B cell (primary cell): Measurements from ENCODE around the gene C19orf47. TPM values are rescaled to one million over a fixed set of nuclear protein-coding genes. Genes with fewer than 3 reads are reported as not detected.
A peak's percentile ranks its signal among the peaks of the same experiment; 100 is the strongest.

Experiments used
- ATAC-seq: fragments of 200-7000 bp; cut with Tn5 transposase; one replicate; pipeline ENCODE4 v1.10.0; 2021; ENCODE audit warnings: low read depth, mild to moderate bottlenecking, moderate number of reproducible peaks, moderate library complexity
- CTCF ChIA-PET: fragments of 350-600 bp; sonication (Branson Sonifier 250); formaldehyde crosslinking; loops from one replicate; lab custom pipeline; 2021; ENCODE audit warnings: antibody characterized with exemption, inconsistent platforms; lab: Charles Lee
- POLR2A ChIA-PET: fragments of 350-600 bp; sonication (Branson Sonifier 250); formaldehyde crosslinking; loops from one replicate; lab custom pipeline; 2021; ENCODE audit warnings: antibody characterized with exemption; lab: Charles Lee
- DNase-seq: peaks from one replicate; pipeline ENCODE4 v3.0.0; 2013
- H2AFZ ChIP-seq: 2 replicates; pipeline ENCODE4 v1.6.1; 2012; ENCODE audit warnings: mild to moderate bottlenecking, low read depth, low read length; ENCODE audit not compliant: insufficient read depth, poor library complexity, severe bottlenecking
- H3K27ac ChIP-seq, 2 donors: 1 replicate in 1 of 2; 2 replicates in 1 of 2; pipeline ENCODE4 v1.5.1; 2012 to 2013; ENCODE audit warnings: low read length in 2 of 2, mild to moderate bottlenecking in 2 of 2, moderate library complexity in 1 of 2
- H3K27me3 ChIP-seq, 4 experiments: fragments of 200-600 bp in 1 of 4; sonication (generic) in 1 of 4; replicated peaks in 1 of 4; 1 replicate in 2 of 4; 2 replicates in 2 of 4; pipeline versions ENCODE4 v1.6.1 to v1.7.0; 2013 to 2016; ENCODE audit warnings: low read length in 3 of 4, mild to moderate bottlenecking in 2 of 4, mixed read lengths in 1 of 4, moderate library complexity in 1 of 4; ENCODE audit not compliant: insufficient read depth in 4 of 4, control insufficient read depth in 3 of 4; ENCODE audit errors: control extremely low read depth in 1 of 4
- H3K36me3 ChIP-seq, 2 experiments: replicated peaks in 1 of 2; 1 replicate in 1 of 2; 2 replicates in 1 of 2; pipeline versions ENCODE4 v1.6.1 to v1.7.1; 2013; ENCODE audit warnings: low read length in 1 of 2; ENCODE audit not compliant: insufficient read depth in 2 of 2, control insufficient read depth in 1 of 2; ENCODE audit errors: control extremely low read depth in 1 of 2, extremely low read depth in 1 of 2
- H3K4me1 ChIP-seq, 2 donors: fragments of 200-600 bp in 1 of 2; sonication (generic) in 1 of 2; 1 replicate in 1 of 2; 2 replicates in 1 of 2; pipeline versions ENCODE4 v1.5.1 to v1.6.1; 2013 to 2017; ENCODE audit warnings: low read length in 2 of 2; ENCODE audit not compliant: control insufficient read depth in 2 of 2, insufficient read depth in 2 of 2
- H3K4me2 ChIP-seq: replicated peaks from 2 replicates; pipeline ENCODE3; 2012; ENCODE audit warnings: mild to moderate bottlenecking, low read depth, low read length; ENCODE audit not compliant: poor library complexity, severe bottlenecking
- H3K4me3 ChIP-seq, 5 experiments: fragments of 200-600 bp in 1 of 5; sonication (generic) in 1 of 5; 1 replicate in 3 of 5; 2 replicates in 2 of 5; pipeline versions ENCODE4 v1.5.1 to v1.7.0; 2011 to 2016; ENCODE audit warnings: low read length in 4 of 5, mild to moderate bottlenecking in 4 of 5, low read depth in 2 of 5, control low read depth in 1 of 5, moderate library complexity in 1 of 5; ENCODE audit not compliant: insufficient read depth in 1 of 5; ENCODE audit errors: control extremely low read depth in 1 of 5, extremely low read depth in 1 of 5
- H3K79me2 ChIP-seq: fragments of 200-600 bp; sonication (generic); one replicate; pipeline ENCODE4 v1.6.0; 2016; ENCODE audit warnings: low read length; ENCODE audit not compliant: control insufficient read depth, insufficient read depth
- H3K9ac ChIP-seq: fragments of 200-600 bp; sonication (generic); 2 replicates; pipeline ENCODE4 v1.6.1; 2017; ENCODE audit warnings: mild to moderate bottlenecking, low read length, moderate library complexity
- H3K9me3 ChIP-seq, 3 donors: one replicate each; pipeline versions ENCODE4 v1.6.1 to v1.7.1; 2013; ENCODE audit warnings: low read length in 2 of 3; ENCODE audit not compliant: control insufficient read depth in 2 of 3, insufficient read depth in 1 of 3; ENCODE audit errors: control extremely low read depth in 1 of 3
- H4K20me1 ChIP-seq: 2 replicates; pipeline ENCODE4 v1.6.0; 2012; ENCODE audit warnings: mild to moderate bottlenecking, low read length; ENCODE audit not compliant: insufficient read depth, control insufficient read depth, poor library complexity, severe bottlenecking
- H3K27ac Mint-ChIP-seq: one replicate; pipeline ENCODE4 v1.8.0; 2021; ENCODE audit warnings: mixed read lengths
- H3K27me3 Mint-ChIP-seq: one replicate; pipeline ENCODE4 v1.8.0; 2021; ENCODE audit warnings: mixed read lengths
- H3K4me1 Mint-ChIP-seq: one replicate; pipeline ENCODE4 v1.8.0; 2021; ENCODE audit warnings: mixed read lengths
- H3K4me3 Mint-ChIP-seq: one replicate; pipeline ENCODE4 v1.8.0; 2021; ENCODE audit warnings: mixed read lengths
- H3K9me3 Mint-ChIP-seq: one replicate; pipeline ENCODE4 v1.8.0; 2022; ENCODE audit warnings: mixed read lengths; ENCODE audit not compliant: insufficient read depth
- EZH2 ChIP-seq: IDR thresholded peaks from 2 replicates; pipeline ENCODE4 v1.6.1; 2012; ENCODE audit warnings: borderline replicate concordance, low read depth, mild to moderate bottlenecking, moderate library complexity, low read length; ENCODE audit not compliant: insufficient read depth, poor library complexity, severe bottlenecking
- WGBS: methylation state at CpG from one replicate; pipeline ENCODE4 v1.1.5; 2013; ENCODE audit warnings: missing lambda C conversion rate; ENCODE audit not compliant: insufficient coverage; 5-methylcytosine and 5-hydroxymethylcytosine counted together
- intact Hi-C: fragments of 100-400 bp; cut with micrococcal nuclease; formaldehyde crosslinking; loops from one replicate; pipeline ENCODE4 v1.10.0; 2022
- polyA plus RNA-seq: library from polyadenylated mRNA; depleted of rRNA; stranded (reverse); fragments of >200 nt; gene quantifications from 2 replicates; pipeline ENCODE4 v1.2.3, GENCODE V29; 2012
- total RNA-seq, 2 donors: library from RNA; stranded (reverse); fragments of 120-200 nt in 1 of 2; gene quantifications; 1 replicate in 1 of 2; 2 replicates in 1 of 2; pipeline versions ENCODE4 v1.2.3 to v1.2.4, GENCODE V29; 2013 to 2022
- TF ChIP-seq, protein P1 (sequence below): fragments of 200-600 bp; IDR thresholded peaks from one replicate; pipeline ENCODE4 v1.8.0; 2022; ENCODE audit warnings: antibody characterized with exemption, mild to moderate bottlenecking

Gene C19orf47
- total and polyA plus RNA-seq, 2 donors (not counting 1 experiment from before 2014, with no cell fraction given) = 12.7 to 16.7 TPM

GRCh38 chr19:40280608-40281221 is 67.5 kb downstream of the C19orf47 start:
- Histone ChIP-seq H3K27ac (peak overlapping the region; percentile 66 to 100), H3K4me1 (peaks cover 49 to 72% of the 10 kb centered on the region in 2 donors), H3K4me2 (peak overlapping the region; percentile 67), H3K9ac (peak overlapping the region; percentile 38), H3K4me3 (peak overlapping the region in 1 of 5 experiments; percentile 0), H3K36me3 (peaks cover 0 to 3% of the 10 kb centered on the region in 2 experiments), H2AFZ (no peak overlapping the region), H4K20me1 (peaks cover 49% of the 10 kb centered on the region), H3K27me3 (no peaks in the 10 kb centered on the region), H3K79me2 (peaks cover 93% of the 10 kb centered on the region), H3K9me3 (no peaks in the 10 kb centered on the region)
- no peak for DNase-seq
- Mint-ChIP-seq H3K27ac (peak overlapping the region; percentile 93), H3K27me3 (no peaks in the 10 kb centered on the region), H3K9me3 (no peaks in the 10 kb centered on the region), H3K4me1 (peaks cover 78% of the 10 kb centered on the region), H3K4me3 (peak overlapping the region; percentile 83)
- intact Hi-C loops = loop anchor here (10.0 kb wide), 1 partner anchor 984 kb away; the partner anchor contains the start of gene HNRNPUL1
- WGBS = 73% methylated on average over 10 of the region's 10 CpGs
- ATAC-seq = no peak
- ChIA-PET POLR2A (interaction anchor here (0.6 kb wide), 1 partner anchor 983 kb away, joined by 3 read pairs; the partner anchor contains the start of gene HNRNPUL1), CTCF (interaction anchor here (0.6 to 1.0 kb wide), 3 partner anchors 24 to 604 kb away, joined by 3 read pairs; no protein-coding TSS in a partner anchor)
- TF ChIP-seq, protein P1, sequence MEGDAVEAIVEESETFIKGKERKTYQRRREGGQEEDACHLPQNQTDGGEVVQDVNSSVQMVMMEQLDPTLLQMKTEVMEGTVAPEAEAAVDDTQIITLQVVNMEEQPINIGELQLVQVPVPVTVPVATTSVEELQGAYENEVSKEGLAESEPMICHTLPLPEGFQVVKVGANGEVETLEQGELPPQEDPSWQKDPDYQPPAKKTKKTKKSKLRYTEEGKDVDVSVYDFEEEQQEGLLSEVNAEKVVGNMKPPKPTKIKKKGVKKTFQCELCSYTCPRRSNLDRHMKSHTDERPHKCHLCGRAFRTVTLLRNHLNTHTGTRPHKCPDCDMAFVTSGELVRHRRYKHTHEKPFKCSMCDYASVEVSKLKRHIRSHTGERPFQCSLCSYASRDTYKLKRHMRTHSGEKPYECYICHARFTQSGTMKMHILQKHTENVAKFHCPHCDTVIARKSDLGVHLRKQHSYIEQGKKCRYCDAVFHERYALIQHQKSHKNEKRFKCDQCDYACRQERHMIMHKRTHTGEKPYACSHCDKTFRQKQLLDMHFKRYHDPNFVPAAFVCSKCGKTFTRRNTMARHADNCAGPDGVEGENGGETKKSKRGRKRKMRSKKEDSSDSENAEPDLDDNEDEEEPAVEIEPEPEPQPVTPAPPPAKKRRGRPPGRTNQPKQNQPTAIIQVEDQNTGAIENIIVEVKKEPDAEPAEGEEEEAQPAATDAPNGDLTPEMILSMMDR = no peak
- TF ChIP-seq EZH2 = no peak
